Tibial nerve (tissue), 4 donors: ENCODE results near the gene STK39.

Source experiments
- EP300 ChIP-seq, 2 donors: sonication (generic); formaldehyde crosslinking; IDR thresholded peaks; one replicate each; pipeline ENCODE4 v1.6.1; 2017; ENCODE audit warnings: antibody characterized with exemption in 2 of 2, mild to moderate bottlenecking in 1 of 2
- TF ChIP-seq, protein P1 (sequence below), 5 experiments: fragments of 200-600 bp in 3 of 5; fragments of 450-650 bp in 2 of 5; sonication (generic) in 3 of 5; IDR thresholded peaks; one replicate each; pipeline ENCODE4 v1.5.1; 2016 to 2019; ENCODE audit warnings: antibody characterized with exemption in 5 of 5, mild to moderate bottlenecking in 3 of 5, moderate library complexity in 2 of 5

- TF ChIP-seq, protein P1, sequence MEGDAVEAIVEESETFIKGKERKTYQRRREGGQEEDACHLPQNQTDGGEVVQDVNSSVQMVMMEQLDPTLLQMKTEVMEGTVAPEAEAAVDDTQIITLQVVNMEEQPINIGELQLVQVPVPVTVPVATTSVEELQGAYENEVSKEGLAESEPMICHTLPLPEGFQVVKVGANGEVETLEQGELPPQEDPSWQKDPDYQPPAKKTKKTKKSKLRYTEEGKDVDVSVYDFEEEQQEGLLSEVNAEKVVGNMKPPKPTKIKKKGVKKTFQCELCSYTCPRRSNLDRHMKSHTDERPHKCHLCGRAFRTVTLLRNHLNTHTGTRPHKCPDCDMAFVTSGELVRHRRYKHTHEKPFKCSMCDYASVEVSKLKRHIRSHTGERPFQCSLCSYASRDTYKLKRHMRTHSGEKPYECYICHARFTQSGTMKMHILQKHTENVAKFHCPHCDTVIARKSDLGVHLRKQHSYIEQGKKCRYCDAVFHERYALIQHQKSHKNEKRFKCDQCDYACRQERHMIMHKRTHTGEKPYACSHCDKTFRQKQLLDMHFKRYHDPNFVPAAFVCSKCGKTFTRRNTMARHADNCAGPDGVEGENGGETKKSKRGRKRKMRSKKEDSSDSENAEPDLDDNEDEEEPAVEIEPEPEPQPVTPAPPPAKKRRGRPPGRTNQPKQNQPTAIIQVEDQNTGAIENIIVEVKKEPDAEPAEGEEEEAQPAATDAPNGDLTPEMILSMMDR (IDR thresholded peaks at IDR 0.05) = no peak
- peak in 1 of 2 donors; percentile 47 for TF ChIP-seq EP300 (IDR thresholded peaks at IDR 0.05)
These were observed 109.0 kb downstream of the STK39 start for GRCh38 chr2:168138374-168138773.
